Calu3 (cell line): ENCODE data around the gene AK9. TPM values are rescaled to one million over a fixed set of nuclear protein-coding genes. Genes with fewer than 3 reads are reported as not detected.
A peak's percentile ranks its signal among the peaks of the same experiment; 100 is the strongest.

Experiments used
- BruUV-seq: library from RNA; stranded (reverse); fragments of 400-500 nt; replicated peaks from 2 replicates; lab custom pipeline; 2021; lab: Mats Ljungman, UMichigan
- CTCF ChIA-PET: fragments of 300-600 bp; sonication (Branson Sonifier 250); formaldehyde crosslinking; loops from one replicate; lab custom pipeline; 2022; ENCODE audit warnings: antibody characterized with exemption; lab: Charles Lee
- DNase-seq: peaks from one replicate; pipeline ENCODE4 v3.0.0; 2022
- H3K27ac Mint-ChIP-seq: one replicate; pipeline ENCODE4 v1.8.0; 2022; ENCODE audit warnings: mixed read lengths; ENCODE audit not compliant: unreplicated experiment
- H3K27me3 Mint-ChIP-seq: one replicate; pipeline ENCODE4 v1.8.0; 2022; ENCODE audit warnings: mixed read lengths; ENCODE audit not compliant: unreplicated experiment
- H3K36me3 Mint-ChIP-seq: one replicate; pipeline ENCODE4 v1.8.0; 2022; ENCODE audit warnings: mild to moderate bottlenecking, moderate library complexity, mixed read lengths; ENCODE audit not compliant: insufficient read depth, unreplicated experiment
- H3K4me1 Mint-ChIP-seq: one replicate; pipeline ENCODE4 v1.8.0; 2022; ENCODE audit warnings: mild to moderate bottlenecking, low read depth, mixed read lengths; ENCODE audit not compliant: unreplicated experiment
- H3K4me3 Mint-ChIP-seq: one replicate; pipeline ENCODE4 v1.8.0; 2022; ENCODE audit warnings: mild to moderate bottlenecking, low read depth, moderate library complexity, mixed read lengths; ENCODE audit not compliant: unreplicated experiment
- H3K9me3 Mint-ChIP-seq: one replicate; pipeline ENCODE4 v1.8.0; 2022; ENCODE audit warnings: low read depth, mixed read lengths; ENCODE audit not compliant: unreplicated experiment
- intact Hi-C: fragments of 100-400 bp; cut with micrococcal nuclease; formaldehyde crosslinking; loops from one replicate; pipeline ENCODE4 v1.10.0; 2022; ENCODE audit not compliant: unreplicated experiment
- total RNA-seq: library from RNA; stranded (reverse); gene quantifications from 2 replicates; pipeline ENCODE4 v1.2.3, GENCODE V29; 2022
- TF ChIP-seq, protein P1 (sequence below): fragments of 200-600 bp; IDR thresholded peaks from one replicate; pipeline ENCODE4 v1.8.0; 2022; ENCODE audit warnings: antibody characterized with exemption; ENCODE audit not compliant: unreplicated experiment

AK9 gene
- total RNA-seq, 1 experiment from 2014 or later = 7.6 TPM

GRCh38 chr6:109458774-109459531 is 232.0 kb downstream of the AK9 start:
- peaks cover 15% of the 10 kb centered on the region for H3K4me1 Mint-ChIP-seq
- TF ChIP-seq, protein P1, sequence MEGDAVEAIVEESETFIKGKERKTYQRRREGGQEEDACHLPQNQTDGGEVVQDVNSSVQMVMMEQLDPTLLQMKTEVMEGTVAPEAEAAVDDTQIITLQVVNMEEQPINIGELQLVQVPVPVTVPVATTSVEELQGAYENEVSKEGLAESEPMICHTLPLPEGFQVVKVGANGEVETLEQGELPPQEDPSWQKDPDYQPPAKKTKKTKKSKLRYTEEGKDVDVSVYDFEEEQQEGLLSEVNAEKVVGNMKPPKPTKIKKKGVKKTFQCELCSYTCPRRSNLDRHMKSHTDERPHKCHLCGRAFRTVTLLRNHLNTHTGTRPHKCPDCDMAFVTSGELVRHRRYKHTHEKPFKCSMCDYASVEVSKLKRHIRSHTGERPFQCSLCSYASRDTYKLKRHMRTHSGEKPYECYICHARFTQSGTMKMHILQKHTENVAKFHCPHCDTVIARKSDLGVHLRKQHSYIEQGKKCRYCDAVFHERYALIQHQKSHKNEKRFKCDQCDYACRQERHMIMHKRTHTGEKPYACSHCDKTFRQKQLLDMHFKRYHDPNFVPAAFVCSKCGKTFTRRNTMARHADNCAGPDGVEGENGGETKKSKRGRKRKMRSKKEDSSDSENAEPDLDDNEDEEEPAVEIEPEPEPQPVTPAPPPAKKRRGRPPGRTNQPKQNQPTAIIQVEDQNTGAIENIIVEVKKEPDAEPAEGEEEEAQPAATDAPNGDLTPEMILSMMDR = no peak
- no peak overlapping the region for H3K4me3 Mint-ChIP-seq
- DNase-seq = no peak
- intact Hi-C loops = no loop called here
- CTCF ChIA-PET = interaction anchor here (0.6 kb wide), 2 partner anchors 21 to 585 kb away, joined by 3 to 4 read pairs; no protein-coding TSS in a partner anchor
- BruUV-seq = no TSS peak
- peaks cover 33% of the 10 kb centered on the region for H3K36me3 Mint-ChIP-seq
- no peaks in the 10 kb centered on the region for H3K9me3 Mint-ChIP-seq
- H3K27me3 Mint-ChIP-seq = no peaks in the 10 kb centered on the region
- H3K27ac Mint-ChIP-seq = no peak overlapping the region

DNA sequence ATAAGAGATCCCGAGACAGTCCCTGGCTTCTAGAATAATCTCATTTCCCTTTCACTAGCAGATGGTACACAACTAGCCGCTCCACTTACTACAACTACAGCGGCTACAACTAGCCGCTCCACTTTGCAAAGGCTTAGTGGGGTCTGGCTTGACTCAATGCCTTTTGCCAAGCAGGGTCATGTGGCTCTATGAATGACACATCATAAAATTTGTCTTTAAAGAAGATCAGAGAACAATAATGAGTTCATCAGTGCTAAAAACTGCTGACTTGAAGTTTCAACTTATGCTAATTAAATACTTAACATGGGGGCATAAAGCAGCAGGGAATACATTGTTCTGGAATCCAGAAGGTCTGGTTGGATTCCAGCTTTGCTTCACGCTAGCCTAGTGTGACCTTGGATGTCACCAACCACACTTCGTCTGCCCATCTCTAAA is 233.4 kb downstream of the AK9 start:
- Mint-ChIP-seq H3K4me1 (peaks cover 15% of the 10 kb centered on the region), H3K9me3 (no peaks in the 10 kb centered on the region), H3K4me3 (no peak overlapping the region), H3K27ac (no peak overlapping the region), H3K36me3 (peaks cover 37% of the 10 kb centered on the region), H3K27me3 (no peaks in the 10 kb centered on the region)
- intact Hi-C loops = no loop called here
- CTCF ChIA-PET = interaction anchor here (0.6 kb wide), 1 partner anchor 90 kb away, joined by 3 read pairs; no protein-coding TSS in a partner anchor
- BruUV-seq = no TSS peak
- TF ChIP-seq, protein P1 = no peak
- no peak for DNase-seq

DNA sequence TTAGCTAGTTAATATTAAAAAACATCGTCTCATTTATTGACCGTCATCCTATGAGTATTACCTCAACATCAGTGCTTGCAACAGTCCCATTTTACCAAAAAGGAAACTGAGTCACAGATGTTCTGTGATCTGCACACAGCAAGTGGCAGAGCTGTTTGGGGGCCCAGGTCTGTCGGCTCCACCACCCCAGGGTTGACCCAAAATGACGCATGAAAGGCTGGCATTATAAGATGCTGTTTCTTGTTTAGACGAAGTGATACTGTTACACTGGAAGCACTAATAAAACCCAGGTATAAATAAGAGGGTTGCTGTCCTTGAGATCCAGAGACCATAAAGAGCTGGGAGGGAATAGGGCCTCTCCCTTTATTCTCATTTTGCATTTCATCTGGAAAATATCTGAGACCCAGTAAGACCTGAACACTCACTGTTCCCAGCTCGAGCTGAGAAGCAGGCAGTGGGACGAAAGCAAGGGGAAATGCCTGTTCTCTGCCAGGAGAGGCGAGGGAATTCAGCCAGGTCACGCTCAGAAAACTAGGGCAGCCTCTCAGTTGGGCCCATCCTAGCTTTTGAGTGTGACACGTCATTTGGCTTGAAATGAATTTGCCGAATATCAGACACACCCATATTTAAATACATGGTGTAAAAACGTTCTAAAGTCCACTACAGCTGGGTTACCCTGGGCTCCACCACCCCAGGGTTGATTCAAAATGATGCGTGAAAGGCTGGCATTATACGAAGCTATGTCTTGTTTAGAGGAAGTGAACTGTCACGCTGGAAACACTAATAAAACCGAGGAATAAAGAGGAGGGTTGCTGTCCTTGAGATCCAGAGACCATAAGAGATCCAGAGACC is 234.1 kb downstream of the AK9 start:
- intact Hi-C loops = no loop called here
- DNase-seq = no peak
- no peak overlapping the region for H3K27ac Mint-ChIP-seq
- peaks cover 15% of the 10 kb centered on the region for H3K4me1 Mint-ChIP-seq
- H3K4me3 Mint-ChIP-seq = peak overlapping the region; percentile 95
- CTCF ChIA-PET = interaction anchor here (0.5 to 1.7 kb wide), 5 partner anchors 17 to 91 kb away, joined by 3 to 4 read pairs (median 3); partner anchors contain the start of genes PPIL6 and SMPD2
- H3K9me3 Mint-ChIP-seq = no peaks in the 10 kb centered on the region
- peaks cover 34% of the 10 kb centered on the region for H3K36me3 Mint-ChIP-seq
- no TSS peak for BruUV-seq
- TF ChIP-seq, protein P1 = no peak
- no peaks in the 10 kb centered on the region for H3K27me3 Mint-ChIP-seq

DNA sequence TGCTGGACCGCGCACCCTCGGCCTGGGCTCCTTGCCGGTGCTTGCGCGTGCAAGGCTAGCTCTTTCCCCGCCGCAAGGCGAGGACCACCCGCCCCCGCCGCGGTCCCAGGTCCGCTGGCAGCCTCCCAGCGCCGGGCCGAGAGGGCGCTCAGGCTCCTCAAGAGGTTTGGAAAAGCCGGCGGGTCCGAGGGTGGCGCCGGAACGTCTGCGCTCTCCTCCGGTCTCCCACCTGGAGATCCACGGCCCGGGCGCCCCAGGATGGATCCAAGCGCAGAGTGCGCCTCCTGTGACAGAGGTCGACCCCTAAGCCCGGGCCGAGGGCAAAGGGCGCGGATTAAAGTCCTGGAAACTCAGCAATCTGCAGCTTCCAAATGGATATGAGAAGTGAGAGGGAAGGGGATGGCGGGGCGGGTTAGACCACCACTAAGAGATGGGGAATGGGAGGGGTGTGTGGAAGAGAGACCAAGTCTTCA is 234.9 kb downstream of the AK9 start:
- Mint-ChIP-seq H3K27me3 (no peaks in the 10 kb centered on the region), H3K4me1 (peaks cover 15% of the 10 kb centered on the region), H3K27ac (no peak overlapping the region), H3K36me3 (peaks cover 32% of the 10 kb centered on the region), H3K9me3 (no peaks in the 10 kb centered on the region), H3K4me3 (peak overlapping the region; percentile 95)
- TF ChIP-seq, protein P1 = no peak
- BruUV-seq = no TSS peak
- CTCF ChIA-PET = interaction anchor here (0.6 to 1.7 kb wide), 3 partner anchors 16 to 72 kb away, joined by 3 to 4 read pairs (median 4); partner anchors contain the start of genes PPIL6 and SMPD2
- intact Hi-C loops = no loop called here
- no peak for DNase-seq
